Ovary (tissue), 9 donors: ENCODE measurements around the gene BLTP2. TPM values are rescaled to one million over a fixed set of nuclear protein-coding genes. Genes with fewer than 3 reads are reported as not detected.
"Not testable (repeated sequence)": the region's sequence is repeated elsewhere in the genome, so short reads cannot be mapped to it uniquely, and the experiment has no call there.

Experiments
- DNase-seq, 5 donors: peaks; one replicate each; pipeline ENCODE4 v3.0.0-alpha.2; 2019 to 2020
- H3K27ac ChIP-seq, 2 donors: fragments of 200-600 bp; one replicate each; pipeline versions ENCODE4 v1.5.1 to v1.8.0; 2019 to 2022
- H3K27me3 ChIP-seq: fragments of 200-600 bp; one replicate; pipeline ENCODE4 v1.8.0; 2022
- H3K36me3 ChIP-seq: fragments of 200-600 bp; sonication (generic); one replicate; pipeline ENCODE4 v1.5.1; 2019
- H3K4me1 ChIP-seq: one replicate; pipeline ENCODE4 v1.8.1; 2013; ENCODE audit warnings: mild to moderate bottlenecking, moderate library complexity; ENCODE audit not compliant: insufficient read depth
- H3K4me3 ChIP-seq: fragments of 200-600 bp; sonication (generic); one replicate; pipeline ENCODE4 v1.5.1; 2017
- H3K9me3 ChIP-seq, 2 donors: fragments of 200-600 bp in 1 of 2; sonication (generic) in 1 of 2; one replicate each; pipeline versions ENCODE4 v1.5.1 to v1.8.1; 2013 to 2019; ENCODE audit warnings: mild to moderate bottlenecking in 1 of 2, moderate library complexity in 1 of 2
- EP300 ChIP-seq: sonication (generic); formaldehyde crosslinking; IDR thresholded peaks from one replicate; pipeline ENCODE4 v1.6.1; 2017; ENCODE audit warnings: antibody characterized with exemption
- POLR2A ChIP-seq: fragments of 450-650 bp; IDR thresholded peaks from one replicate; pipeline ENCODE4 v1.6.1; 2017; ENCODE audit warnings: antibody characterized with exemption, mild to moderate bottlenecking, moderate library complexity
- WGBS, 3 donors: extraction: QIAGEN DNeasy Blood & Tissue Kit in 1 of 3; methylation state at CpG; one replicate each; pipeline versions ENCODE4 v1.1.5 to v1.1.7; 2013 to 2017; 5-methylcytosine and 5-hydroxymethylcytosine counted together
- intact Hi-C, 4 donors: fragments of 100-400 bp; cut with DNase I; formaldehyde crosslinking; loops; one replicate each; pipeline versions ENCODE4 v1.11.0 to v1.15.1; 2022 to 2023
- polyA plus RNA-seq, 2 donors: library from polyadenylated mRNA; stranded (reverse); fragments of 200-250 nt in 1 of 2; fragments of 350-450 nt in 1 of 2; fragmentation: Illumina TruSeq in 1 of 2; extraction: RNeasy Lipid Tissue Mini Kit (QIAGEN cat#74804) in 1 of 2; gene quantifications; one replicate each; pipeline ENCODE4 v1.2.3, GENCODE V29; 2013 to 2014
- total RNA-seq, 7 donors: library from RNA; depleted of rRNA in 2 of 7; stranded (reverse); fragments of >200 nt in 2 of 7; fragmentation: NEBNext Ultra II Directional in 3 of 7; extraction: Animal tissue kit (Norgen Biotek cat#: 25700) in 3 of 7; gene quantifications; one replicate each; pipeline versions ENCODE4 v1.1.0 to v1.2.4, GENCODE V29; 2016 to 2023
- TF ChIP-seq, protein P1 (sequence below), 3 donors: fragments of 450-650 bp in 2 of 3; fragments of 200-600 bp in 1 of 3; IDR thresholded peaks; one replicate each; pipeline versions ENCODE4 v1.5.1 to v1.8.0; 2016 to 2022; ENCODE audit warnings: antibody characterized with exemption in 3 of 3, mild to moderate bottlenecking in 1 of 3
- donor health status: DM: no; HTN: no; CAD: no; lungs with moderate emphysema.
- donor health status: DM: no; HTN: no; CAD: no.
- donor health status: Bipolar disorder and iron deficiency.
- donor health status: DM: yes; HTN: yes; CAD: no.
- donor health status: DM: no; HTN: no; CAD: no.
- donor health status: DM: yes; HTN: yes; CAD: no.

The BLTP2 gene
- total and polyA plus RNA-seq, 9 donors, result 24.9 to 148 (median 93.2) TPM

GRCh38 chr17:28612936-28613872, 31.8 kb downstream of the BLTP2 start:
- no peaks in the 10 kb centered on the region for H3K4me1 ChIP-seq
- H3K9me3 ChIP-seq, result no peaks in the 10 kb centered on the region
- no peaks in the 10 kb centered on the region for H3K27me3 ChIP-seq
- 67 to 73% (median 69%) methylated on average over 6 of the region's 6 CpGs for WGBS, 3 donors
- peak in 1 of 5 donors; percentile 41 for DNase-seq
- intact Hi-C loops, result loop anchor here in 3 of 4 donors (2.0 to 5.0 kb wide), 2 partner anchors 58 to 116 kb away; no protein-coding TSS in a partner anchor
- TF ChIP-seq POLR2A, result no peak
- TF ChIP-seq, protein P1, sequence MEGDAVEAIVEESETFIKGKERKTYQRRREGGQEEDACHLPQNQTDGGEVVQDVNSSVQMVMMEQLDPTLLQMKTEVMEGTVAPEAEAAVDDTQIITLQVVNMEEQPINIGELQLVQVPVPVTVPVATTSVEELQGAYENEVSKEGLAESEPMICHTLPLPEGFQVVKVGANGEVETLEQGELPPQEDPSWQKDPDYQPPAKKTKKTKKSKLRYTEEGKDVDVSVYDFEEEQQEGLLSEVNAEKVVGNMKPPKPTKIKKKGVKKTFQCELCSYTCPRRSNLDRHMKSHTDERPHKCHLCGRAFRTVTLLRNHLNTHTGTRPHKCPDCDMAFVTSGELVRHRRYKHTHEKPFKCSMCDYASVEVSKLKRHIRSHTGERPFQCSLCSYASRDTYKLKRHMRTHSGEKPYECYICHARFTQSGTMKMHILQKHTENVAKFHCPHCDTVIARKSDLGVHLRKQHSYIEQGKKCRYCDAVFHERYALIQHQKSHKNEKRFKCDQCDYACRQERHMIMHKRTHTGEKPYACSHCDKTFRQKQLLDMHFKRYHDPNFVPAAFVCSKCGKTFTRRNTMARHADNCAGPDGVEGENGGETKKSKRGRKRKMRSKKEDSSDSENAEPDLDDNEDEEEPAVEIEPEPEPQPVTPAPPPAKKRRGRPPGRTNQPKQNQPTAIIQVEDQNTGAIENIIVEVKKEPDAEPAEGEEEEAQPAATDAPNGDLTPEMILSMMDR (IDR thresholded peaks at IDR 0.05), result peak; percentile 12 to 48 (median 38)
- H3K36me3 ChIP-seq, result no peaks in the 10 kb centered on the region
- H3K4me3 ChIP-seq, result no peak overlapping the region
- H3K27ac ChIP-seq, result no peak overlapping the region

GRCh38 chr17:28612531-28612930, 32.4 kb downstream of the BLTP2 start:
- TF ChIP-seq, protein P1 (IDR thresholded peaks at IDR 0.05), result no peak
- TF ChIP-seq POLR2A (no peak), EP300 (no peak)
- WGBS, 3 donors, result 39 to 67% (median 62%) methylated on average over 2 of the region's 2 CpGs
- Histone ChIP-seq H3K4me3 (no peak overlapping the region), H3K27me3 (no peaks in the 10 kb centered on the region), H3K36me3 (no peaks in the 10 kb centered on the region), H3K9me3 (no peaks in the 10 kb centered on the region), H3K4me1 (no peaks in the 10 kb centered on the region), H3K27ac (no peak overlapping the region)
- no peak for DNase-seq
- intact Hi-C loops, result loop anchor here in 3 of 4 donors (2.0 to 5.0 kb wide), 2 partner anchors 58 to 115 kb away; no protein-coding TSS in a partner anchor

GRCh38 chr17:28610376-28610775, 34.6 kb downstream of the BLTP2 start:
- Histone ChIP-seq H3K9me3 (no peaks in the 10 kb centered on the region), H3K27me3 (no peaks in the 10 kb centered on the region), H3K36me3 (no peaks in the 10 kb centered on the region), H3K27ac (no peak overlapping the region), H3K4me1 (no peaks in the 10 kb centered on the region), H3K4me3 (no peak overlapping the region)
- intact Hi-C loops, result loop anchor here in 2 of 4 donors (5.0 kb wide), 1 partner anchor 113 kb away; no protein-coding TSS in a partner anchor
- DNase-seq, result no peak
- WGBS, 3 donors, result 80 to 88% (median 82%) methylated on average over 8 of the region's 8 CpGs
- TF ChIP-seq, protein P1 (IDR thresholded peaks at IDR 0.05), result no peak
- TF ChIP-seq POLR2A (no peak), EP300 (no peak)

GRCh38 chr17:28604031-28604430, 40.9 kb downstream of the BLTP2 start:
- H3K9me3 ChIP-seq, H3K36me3 ChIP-seq, DNase-seq, H3K4me1 ChIP-seq, H3K27ac ChIP-seq, H3K4me3 ChIP-seq, H3K27me3 ChIP-seq, intact Hi-C loops: not testable (repeated sequence)
- 88 to 94% (median 91%) methylated on average over 5 to 29 of the region's 31 CpGs for WGBS, 3 donors
